ENCODE measurements around the gene SRPK2. TPM values are rescaled to one million over a fixed set of nuclear protein-coding genes. Genes with fewer than 3 reads are reported as not detected.

SRPK2 gene
- total and polyA plus RNA-seq, 2 donors (not counting 1 experiment from before 2014, with no cell fraction given) = 15.2 to 108 TPM

DNA sequence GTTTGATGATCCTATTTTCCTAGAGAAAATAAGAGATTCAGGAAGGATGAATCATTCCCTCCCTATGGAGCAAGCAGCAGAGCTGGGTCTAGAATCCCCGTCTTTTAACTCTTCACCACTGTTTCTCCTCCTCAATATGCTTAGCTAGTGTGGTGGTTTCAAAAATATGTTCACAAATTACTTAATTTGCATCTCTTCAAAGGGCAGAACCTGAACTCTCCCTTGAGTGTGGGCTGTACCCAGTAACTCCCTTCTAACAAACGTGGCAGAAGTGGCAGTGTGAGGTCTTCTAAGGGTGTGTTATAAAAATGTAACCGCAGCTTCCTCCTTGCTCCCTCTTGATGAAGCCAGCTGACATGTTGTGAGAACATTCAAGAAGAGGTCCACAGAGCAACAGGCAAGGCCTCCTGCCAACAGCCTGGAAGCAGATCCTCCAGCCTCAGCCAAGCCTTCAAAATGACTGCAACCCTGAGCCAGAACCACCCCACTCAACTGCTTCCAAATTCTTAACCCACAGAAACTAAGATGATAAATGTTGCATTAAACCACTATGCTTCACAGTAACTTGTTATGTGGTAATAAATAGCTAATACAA lies 36.6 kb downstream of the SRPK2 start:
- H3K9me3 Mint-ChIP-seq (ENCODE audit: insufficient read depth) = no peaks in the 10 kb centered on the region
- peak; percentile 88 for ATAC-seq (ENCODE audit: low read depth)
- H3K9me3 ChIP-seq (ENCODE audit: control extremely low read depth in 1 of 3, control insufficient read depth in 2 of 3, insufficient read depth in 1 of 3, low read length in 2 of 3) = peaks cover 0 to 5% (median 0%) of the 10 kb centered on the region in 3 donors
- H3K9ac ChIP-seq (ENCODE audit: low read length) = peak overlapping the region; percentile 60
- peaks cover 64% of the 10 kb centered on the region for H3K4me1 Mint-ChIP-seq
- no peaks in the 10 kb centered on the region for H3K27me3 ChIP-seq (replicated peaks in 1 of 4; ENCODE audit: control extremely low read depth in 1 of 4, control insufficient read depth in 3 of 4, insufficient read depth in 4 of 4, low read length in 3 of 4)
- H3K4me3 Mint-ChIP-seq = peak overlapping the region; percentile 82
- H3K27ac Mint-ChIP-seq = peak overlapping the region; percentile 99
- H3K36me3 ChIP-seq (replicated peaks in 1 of 2; ENCODE audit: control extremely low read depth in 1 of 2, control insufficient read depth in 1 of 2, extremely low read depth in 1 of 2, insufficient read depth in 2 of 2, low read length in 1 of 2) = no peaks in the 10 kb centered on the region
- no peaks in the 10 kb centered on the region for H3K27me3 Mint-ChIP-seq
- H3K4me3 ChIP-seq (ENCODE audit: control extremely low read depth in 1 of 5, extremely low read depth in 1 of 5, insufficient read depth in 1 of 5, low read depth in 2 of 5, low read length in 4 of 5) = peak overlapping the region; percentile 0 to 41 (median 32)
- peaks cover 86% of the 10 kb centered on the region for H3K79me2 ChIP-seq (ENCODE audit: control insufficient read depth, insufficient read depth, low read length)
- ChIA-PET CTCF (interaction anchor here (0.8 to 2.7 kb wide), 6 partner anchors 16 to 97 kb away, joined by 3 to 10 read pairs (median 3); partner anchors contain the start of gene SRPK2), POLR2A (interaction anchor here (0.6 to 4.4 kb wide), 4 partner anchors 33 to 408 kb away, joined by 3 to 24 read pairs (median 6); partner anchors contain the start of gene SRPK2)
- peaks cover 84 to 91% of the 10 kb centered on the region in 2 donors for H3K4me1 ChIP-seq (ENCODE audit: control insufficient read depth in 2 of 2, insufficient read depth in 2 of 2, low read length in 2 of 2)
- peak overlapping the region; percentile 17 for H2AFZ ChIP-seq (ENCODE audit: insufficient read depth, low read depth, low read length, poor library complexity, severe bottlenecking)
- no peaks in the 10 kb centered on the region for H4K20me1 ChIP-seq (ENCODE audit: control insufficient read depth, insufficient read depth, low read length, poor library complexity, severe bottlenecking)
- TF ChIP-seq, protein P1, sequence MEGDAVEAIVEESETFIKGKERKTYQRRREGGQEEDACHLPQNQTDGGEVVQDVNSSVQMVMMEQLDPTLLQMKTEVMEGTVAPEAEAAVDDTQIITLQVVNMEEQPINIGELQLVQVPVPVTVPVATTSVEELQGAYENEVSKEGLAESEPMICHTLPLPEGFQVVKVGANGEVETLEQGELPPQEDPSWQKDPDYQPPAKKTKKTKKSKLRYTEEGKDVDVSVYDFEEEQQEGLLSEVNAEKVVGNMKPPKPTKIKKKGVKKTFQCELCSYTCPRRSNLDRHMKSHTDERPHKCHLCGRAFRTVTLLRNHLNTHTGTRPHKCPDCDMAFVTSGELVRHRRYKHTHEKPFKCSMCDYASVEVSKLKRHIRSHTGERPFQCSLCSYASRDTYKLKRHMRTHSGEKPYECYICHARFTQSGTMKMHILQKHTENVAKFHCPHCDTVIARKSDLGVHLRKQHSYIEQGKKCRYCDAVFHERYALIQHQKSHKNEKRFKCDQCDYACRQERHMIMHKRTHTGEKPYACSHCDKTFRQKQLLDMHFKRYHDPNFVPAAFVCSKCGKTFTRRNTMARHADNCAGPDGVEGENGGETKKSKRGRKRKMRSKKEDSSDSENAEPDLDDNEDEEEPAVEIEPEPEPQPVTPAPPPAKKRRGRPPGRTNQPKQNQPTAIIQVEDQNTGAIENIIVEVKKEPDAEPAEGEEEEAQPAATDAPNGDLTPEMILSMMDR (IDR thresholded peaks at IDR 0.05) = no peak
- no peak for TF ChIP-seq EZH2 (IDR thresholded peaks at IDR 0.05; ENCODE audit: borderline replicate concordance, insufficient read depth, low read depth, low read length, poor library complexity, severe bottlenecking)
- peak overlapping the region; percentile 83 for H3K4me2 ChIP-seq (replicated peaks; ENCODE audit: low read depth, low read length, poor library complexity, severe bottlenecking)
- H3K27ac ChIP-seq (ENCODE audit: low read length in 2 of 2) = peak overlapping the region; percentile 75 to 80
- intact Hi-C loops (cut with micrococcal nuclease) = loop anchor here (1.0 to 5.0 kb wide), 4 partner anchors 37 to 340 kb away; partner anchors contain the start of genes KMT2E and RINT1
- DNase-seq = peak; percentile 90
- no CpG with 5 or more reads among the region's 3 CpGs for WGBS (ENCODE audit: insufficient coverage)

DNA sequence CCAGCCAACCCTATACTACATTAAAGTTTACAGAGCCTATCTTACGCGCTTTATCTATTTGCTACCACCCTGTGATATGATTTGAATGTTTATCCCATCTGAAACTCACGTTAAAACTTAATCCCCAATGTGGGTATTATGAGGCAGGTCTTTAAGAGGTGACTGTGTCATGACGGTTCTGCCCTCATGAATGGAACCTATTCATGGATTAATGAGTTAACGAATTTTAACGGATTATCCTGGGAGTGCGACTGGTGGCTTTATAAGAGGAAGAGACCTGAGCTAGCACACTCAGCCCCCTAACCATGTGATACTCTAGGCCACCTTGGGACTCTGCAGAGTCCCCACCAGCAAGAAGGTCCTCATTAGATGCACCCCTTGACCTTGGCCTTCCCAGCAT lies 37.8 kb downstream of the SRPK2 start:
- Mint-ChIP-seq H3K4me3 (peak overlapping the region; percentile 71), H3K9me3 (ENCODE audit: insufficient read depth) (no peaks in the 10 kb centered on the region), H3K4me1 (peaks cover 67% of the 10 kb centered on the region), H3K27ac (peak overlapping the region; percentile 88), H3K27me3 (no peaks in the 10 kb centered on the region)
- 90% methylated on average over 2 of the region's 7 CpGs for WGBS (ENCODE audit: insufficient coverage)
- Histone ChIP-seq H3K27me3 (replicated peaks in 1 of 4; ENCODE audit: control extremely low read depth in 1 of 4, control insufficient read depth in 3 of 4, insufficient read depth in 4 of 4, low read length in 3 of 4) (no peaks in the 10 kb centered on the region), H3K9me3 (ENCODE audit: control extremely low read depth in 1 of 3, control insufficient read depth in 2 of 3, insufficient read depth in 1 of 3, low read length in 2 of 3) (peaks cover 0 to 5% (median 0%) of the 10 kb centered on the region in 3 donors), H3K36me3 (replicated peaks in 1 of 2; ENCODE audit: control extremely low read depth in 1 of 2, control insufficient read depth in 1 of 2, extremely low read depth in 1 of 2, insufficient read depth in 2 of 2, low read length in 1 of 2) (no peaks in the 10 kb centered on the region), H3K4me1 (ENCODE audit: control insufficient read depth in 2 of 2, insufficient read depth in 2 of 2, low read length in 2 of 2) (peaks cover 85 to 94% of the 10 kb centered on the region in 2 donors), H3K27ac (ENCODE audit: low read length in 2 of 2) (peak overlapping the region; percentile 75 to 80), H3K4me3 (ENCODE audit: control extremely low read depth in 1 of 5, extremely low read depth in 1 of 5, insufficient read depth in 1 of 5, low read depth in 2 of 5, low read length in 4 of 5) (peak overlapping the region in 1 of 5 experiments; percentile 32), H3K4me2 (replicated peaks; ENCODE audit: low read depth, low read length, poor library complexity, severe bottlenecking) (peak overlapping the region; percentile 83), H2AFZ (ENCODE audit: insufficient read depth, low read depth, low read length, poor library complexity, severe bottlenecking) (no peak overlapping the region), H4K20me1 (ENCODE audit: control insufficient read depth, insufficient read depth, low read length, poor library complexity, severe bottlenecking) (no peaks in the 10 kb centered on the region), H3K9ac (ENCODE audit: low read length) (no peak overlapping the region), H3K79me2 (ENCODE audit: control insufficient read depth, insufficient read depth, low read length) (peaks cover 85% of the 10 kb centered on the region)
- DNase-seq = no peak
- intact Hi-C loops (cut with micrococcal nuclease) = loop anchor here (5.0 kb wide), 2 partner anchors 181 to 339 kb away; partner anchors contain the start of genes KMT2E and RINT1
- ChIA-PET POLR2A (interaction anchor here (0.5 to 4.4 kb wide), 5 partner anchors 37 to 221 kb away, joined by 3 to 24 read pairs (median 3); partner anchors contain the start of gene SRPK2), CTCF (no interaction called here)
- TF ChIP-seq, protein P1 (IDR thresholded peaks at IDR 0.05) = no peak
- no peak for TF ChIP-seq EZH2 (IDR thresholded peaks at IDR 0.05; ENCODE audit: borderline replicate concordance, insufficient read depth, low read depth, low read length, poor library complexity, severe bottlenecking)
- no peak for ATAC-seq (ENCODE audit: low read depth)
